Skeletal muscle satellite cell (primary cell): ENCODE data around the gene ZNF547.
"Not testable (repeated sequence)": the region's sequence is repeated elsewhere in the genome, so short reads cannot be mapped to it uniquely, and the experiment has no call there.

ENCODE experiments used
- H3K27me3 ChIP-seq: 2 replicates; pipeline ENCODE4 v1.7.0; 2013; ENCODE audit warnings: low read length; ENCODE audit not compliant: control insufficient read depth, insufficient read depth
- H3K36me3 ChIP-seq: 2 replicates; pipeline ENCODE4 v1.7.0; 2013; ENCODE audit warnings: mild to moderate bottlenecking, control low read depth, low read length; ENCODE audit not compliant: insufficient read depth
- H3K4me1 ChIP-seq: 2 replicates; pipeline ENCODE4 v1.7.0; 2013; ENCODE audit warnings: low read length; ENCODE audit not compliant: control insufficient read depth, insufficient read depth
- H3K4me2 ChIP-seq: 2 replicates; pipeline ENCODE4 v1.7.0; 2013; ENCODE audit warnings: mild to moderate bottlenecking, low read length
- H3K4me3 ChIP-seq: 2 replicates; pipeline ENCODE4 v1.7.0; 2013; ENCODE audit warnings: low read length
- H3K9ac ChIP-seq: 2 replicates; pipeline ENCODE4 v1.7.0; 2013; ENCODE audit warnings: mild to moderate bottlenecking, low read depth, low read length, moderate library complexity
- H3K9me3 ChIP-seq: replicated peaks from 2 replicates; pipeline ENCODE4 v1.7.0; 2013; ENCODE audit warnings: mild to moderate bottlenecking, control low read depth, low read length

ZNF547 gene

DNA sequence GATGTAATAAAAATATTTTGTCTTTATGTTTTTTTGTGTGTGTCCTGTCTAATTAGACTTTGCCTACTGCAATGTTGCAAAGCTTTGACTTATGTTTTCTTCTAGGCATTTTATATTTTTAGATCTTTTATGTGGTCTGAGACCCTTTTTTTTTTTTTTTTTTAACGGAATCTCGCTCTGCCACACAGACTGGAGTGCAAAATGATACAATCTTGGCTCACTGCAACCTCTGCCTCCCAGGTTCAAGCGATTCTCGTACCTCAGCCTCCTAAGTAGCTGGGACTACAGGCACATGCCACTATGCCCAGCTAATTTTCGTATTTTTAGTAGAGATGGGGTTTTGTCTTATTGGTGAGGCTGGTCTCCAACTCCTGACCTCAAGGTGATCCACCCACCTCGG, 20.8 kb upstream of the ZNF547 start:
- no peak overlapping the region for H3K4me3 ChIP-seq
- H3K9ac ChIP-seq, result no peak overlapping the region
- H3K4me2 ChIP-seq, result no peak overlapping the region
- H3K36me3 ChIP-seq, result no peaks in the 10 kb centered on the region
- H3K27me3 ChIP-seq, result no peaks in the 10 kb centered on the region
- H3K4me1 ChIP-seq, result no peaks in the 10 kb centered on the region
- no peaks in the 10 kb centered on the region for H3K9me3 ChIP-seq

DNA sequence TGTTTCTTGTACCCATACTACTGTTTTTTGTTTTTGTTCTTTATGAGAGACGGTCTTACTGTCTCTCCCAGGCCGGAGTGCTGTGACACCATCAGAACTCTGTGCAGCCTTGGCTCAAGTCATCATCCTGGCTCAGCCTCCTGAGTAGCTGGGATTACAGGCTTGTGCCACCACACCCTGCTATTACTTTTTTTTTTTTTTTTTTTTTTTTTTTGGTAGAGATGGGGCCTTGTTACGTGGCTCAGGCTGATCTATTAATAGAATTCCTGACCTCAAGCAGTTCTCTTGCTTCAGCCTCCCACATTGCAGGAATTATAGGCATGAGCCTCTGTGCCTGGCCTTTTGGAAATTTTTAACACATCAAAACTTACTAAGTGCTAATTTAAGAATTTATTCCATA, 15.2 kb upstream of the ZNF547 start:
- Histone ChIP-seq H3K27me3 (no peaks in the 10 kb centered on the region), H3K4me2 (no peak overlapping the region), H3K4me3 (no peak overlapping the region), H3K9me3 (no peaks in the 10 kb centered on the region), H3K4me1 (peaks cover 12% of the 10 kb centered on the region), H3K9ac (peak overlapping the region; percentile 21), H3K36me3 (peaks cover 1% of the 10 kb centered on the region)

GRCh38 chr19:57350877-57351805, 12.2 kb upstream of the ZNF547 start, which contains the start of gene ZNF304:
TSS of gene ZNF304 (plus strand) at chr19:57351271. CDS start at chr19:57351665, 394 bp downstream.
- Histone ChIP-seq H3K4me3 (peak within 1 kb of the TSS; percentile 86), H3K9me3 (no peaks in the 10 kb centered on the region), H3K4me2 (peak within 1 kb of the TSS; percentile 97), H3K4me1 (peaks cover 12% of the 10 kb centered on the region), H3K36me3 (peaks cover 26% of the 10 kb centered on the region), H3K27me3 (no peaks in the 10 kb centered on the region), H3K9ac (peak within 1 kb of the TSS; percentile 90)

GRCh38 chr19:57351867-57352266, 11.5 kb upstream of the ZNF547 start:
- Histone ChIP-seq H3K27me3 (no peaks in the 10 kb centered on the region), H3K4me2 (peak overlapping the region; percentile 97), H3K4me3 (peak overlapping the region; percentile 86), H3K9me3 (no peaks in the 10 kb centered on the region), H3K36me3 (peaks cover 33% of the 10 kb centered on the region), H3K4me1 (peaks cover 12% of the 10 kb centered on the region), H3K9ac (peak overlapping the region; percentile 90)

DNA sequence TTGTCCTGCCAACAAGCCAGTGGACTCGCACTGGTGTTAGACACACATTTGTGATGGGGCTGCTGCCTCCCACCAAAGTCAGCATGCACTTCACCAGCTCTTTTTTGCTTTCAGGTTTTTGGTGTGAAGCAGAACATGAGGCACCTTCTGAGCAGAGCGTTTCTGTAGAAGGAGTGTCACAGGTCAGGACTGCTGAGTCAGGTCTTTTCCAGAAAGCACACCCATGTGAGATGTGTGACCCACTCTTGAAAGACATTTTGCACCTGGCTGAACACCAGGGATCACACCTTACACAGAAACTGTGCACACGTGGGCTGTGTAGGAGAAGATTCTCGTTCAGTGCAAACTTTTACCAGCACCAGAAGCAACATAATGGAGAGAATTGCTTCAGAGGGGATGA, 7.4 kb upstream of the ZNF547 start:
- H3K9ac ChIP-seq, result no peak overlapping the region
- H3K36me3 ChIP-seq, result peaks cover 54% of the 10 kb centered on the region
- H3K4me3 ChIP-seq, result no peak overlapping the region
- H3K9me3 ChIP-seq, result no peaks in the 10 kb centered on the region
- no peak overlapping the region for H3K4me2 ChIP-seq
- H3K4me1 ChIP-seq, result peaks cover 8% of the 10 kb centered on the region
- no peaks in the 10 kb centered on the region for H3K27me3 ChIP-seq

- Histone ChIP-seq H3K36me3 (peaks cover 54% of the 10 kb centered on the region), H3K4me1 (peaks cover 3% of the 10 kb centered on the region), H3K27me3 (no peaks in the 10 kb centered on the region), H3K4me3 (no peak overlapping the region), H3K4me2 (no peak overlapping the region), H3K9me3 (no peaks in the 10 kb centered on the region), H3K9ac (no peak overlapping the region)
These were observed 5.9 kb upstream of the ZNF547 start for GRCh38 chr19:57357406-57357805.

- H3K4me1 ChIP-seq, result peaks cover 6% of the 10 kb centered on the region
- no peak overlapping the region for H3K9ac ChIP-seq
- no peak overlapping the region for H3K4me3 ChIP-seq
- no peaks in the 10 kb centered on the region for H3K27me3 ChIP-seq
- H3K36me3 ChIP-seq, result peaks cover 47% of the 10 kb centered on the region
- H3K4me2 ChIP-seq, result no peak overlapping the region
- no peaks in the 10 kb centered on the region for H3K9me3 ChIP-seq
These were observed 4.1 kb upstream of the ZNF547 start for GRCh38 chr19:57359300-57359699.

GRCh38 chr19:57362419-57362818, 932 bp upstream of the ZNF547 start:
- H3K4me2 ChIP-seq, result peak overlapping the region; percentile 90
- H3K36me3 ChIP-seq, result peaks cover 15% of the 10 kb centered on the region
- H3K4me3 ChIP-seq, result peak overlapping the region; percentile 77
- H3K27me3 ChIP-seq, result no peaks in the 10 kb centered on the region
- H3K9me3 ChIP-seq, result no peaks in the 10 kb centered on the region
- peak overlapping the region; percentile 83 for H3K9ac ChIP-seq
- H3K4me1 ChIP-seq, result peaks cover 6% of the 10 kb centered on the region

GRCh38 chr19:57363688-57364181, 384 bp downstream of the ZNF547 start:
- H3K9me3 ChIP-seq, result no peaks in the 10 kb centered on the region
- H3K4me3 ChIP-seq, result peak overlapping the region; percentile 89
- H3K27me3 ChIP-seq, result no peaks in the 10 kb centered on the region
- H3K4me1 ChIP-seq, result peaks cover 6% of the 10 kb centered on the region
- H3K9ac ChIP-seq, result peak overlapping the region; percentile 90
- H3K36me3 ChIP-seq, result peaks cover 7% of the 10 kb centered on the region
- peak overlapping the region; percentile 94 for H3K4me2 ChIP-seq

GRCh38 chr19:57366776-57367175, 3.4 kb downstream of the ZNF547 start:
- Histone ChIP-seq H3K4me3 (no peak overlapping the region), H3K9ac (no peak overlapping the region), H3K9me3 (no peaks in the 10 kb centered on the region), H3K27me3 (no peaks in the 10 kb centered on the region), H3K4me1 (peaks cover 6% of the 10 kb centered on the region), H3K4me2 (no peak overlapping the region), H3K36me3 (peaks cover 5% of the 10 kb centered on the region)

DNA sequence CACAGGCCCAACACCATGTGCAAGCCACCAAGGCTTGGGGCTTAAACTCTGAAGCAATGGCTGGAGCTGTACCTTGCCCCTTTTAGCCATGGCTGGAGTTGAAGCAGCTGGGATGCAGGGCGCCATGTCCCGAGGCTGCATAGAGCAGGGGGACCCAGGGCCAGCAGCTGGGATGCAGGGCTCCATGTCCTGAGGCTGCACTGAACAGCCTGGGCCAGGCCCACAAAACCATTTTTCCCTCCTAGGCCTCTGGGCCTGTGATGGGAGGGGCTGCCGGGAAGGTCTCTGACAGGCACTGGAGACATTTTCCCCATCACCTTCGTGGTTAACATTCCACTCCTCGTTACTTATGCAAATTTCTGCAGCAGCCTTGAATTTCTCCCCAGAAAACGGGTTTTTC, 10.8 kb downstream of the ZNF547 start:
- peaks cover 21% of the 10 kb centered on the region for H3K9me3 ChIP-seq
- no peak overlapping the region for H3K9ac ChIP-seq
- H3K4me1 ChIP-seq, result no peaks in the 10 kb centered on the region
- peaks cover 48% of the 10 kb centered on the region for H3K36me3 ChIP-seq
- H3K4me3 ChIP-seq, result no peak overlapping the region
- no peaks in the 10 kb centered on the region for H3K27me3 ChIP-seq
- no peak overlapping the region for H3K4me2 ChIP-seq

DNA sequence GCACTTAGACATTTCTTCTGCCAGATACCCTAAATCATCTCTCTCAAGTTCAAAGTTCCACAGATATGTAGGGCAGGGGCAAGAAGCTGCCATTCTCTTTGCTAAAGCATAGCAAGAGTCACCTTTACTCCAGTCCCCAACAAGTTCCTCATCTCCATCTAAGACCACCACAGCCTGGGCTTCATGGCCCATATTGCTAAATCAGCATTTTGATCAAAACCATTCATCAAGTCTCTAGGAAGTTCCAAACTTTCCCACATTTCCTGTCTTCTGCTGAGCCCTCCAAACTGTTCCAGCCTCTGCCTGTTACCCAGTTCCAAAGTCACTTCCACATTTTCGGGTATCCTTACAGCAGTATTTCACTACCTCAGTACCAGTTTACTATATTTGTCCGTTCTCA, 11.3 kb downstream of the ZNF547 start:
- H3K27me3 ChIP-seq, H3K4me1 ChIP-seq, H3K4me2 ChIP-seq, H3K4me3 ChIP-seq, H3K9ac ChIP-seq: not testable (repeated sequence)
- Histone ChIP-seq H3K9me3 (peaks cover 21% of the 10 kb centered on the region), H3K36me3 (peaks cover 48% of the 10 kb centered on the region)
